ENCODE data around the gene SORL1-AS1.

SORL1-AS1 gene

GRCh38 chr11:121427400-121427744 is 25.4 kb downstream of the SORL1-AS1 start:
- no peak overlapping the region for H4K91ac ChIP-seq (ENCODE audit: insufficient read depth, low read depth, low read length)
- H2AFZ ChIP-seq (replicated peaks; ENCODE audit: low read length, poor library complexity) = no peak overlapping the region
- dilution Hi-C loops (cut with HindIII; ENCODE audit: low sequenced_read_pairs, unreplicated experiment) = no loop called here
- in situ Hi-C loops (cut with MboI; ENCODE audit: low sequenced_read_pairs) = no loop called here
- no peak overlapping the region for H2AK9ac ChIP-seq (replicated peaks; ENCODE audit: low read depth, low read length, poor library complexity)
- H3K4me3 ChIP-seq (ENCODE audit: insufficient read depth, low read depth, low read length) = no peak overlapping the region
- H3K9me3 ChIP-seq (ENCODE audit: control insufficient read depth, insufficient read depth, low read length) = no peaks in the 10 kb centered on the region; the same call in 1 of the 2 replicates
- TF ChIP-seq RFX5 (IDR thresholded peaks at IDR 0.05; ENCODE audit: low read depth, low read length) (no peak), FOS (IDR thresholded peaks at IDR 0.05; ENCODE audit: low read depth, low read length) (no peak), CEBPB (IDR thresholded peaks at IDR 0.05; ENCODE audit: low read depth, low read length) (no peak), ELK1 (IDR thresholded peaks at IDR 0.05; ENCODE audit: borderline replicate concordance, low read depth, low read length) (no peak), SMC3 (IDR thresholded peaks at IDR 0.05; ENCODE audit: low read depth, low read length) (no peak), MAZ (IDR thresholded peaks at IDR 0.05; ENCODE audit: borderline replicate concordance, low read depth, low read length) (no peak), CHD1 (IDR thresholded peaks at IDR 0.05; ENCODE audit: low read depth, low read length) (no peak), MXI1 (IDR thresholded peaks at IDR 0.05; ENCODE audit: borderline replicate concordance, low read depth, low read length) (no peak), POLR2A (IDR thresholded peaks at IDR 0.05; ENCODE audit: low read depth, low read length) (no peak), MAFK (IDR thresholded peaks at IDR 0.05; ENCODE audit: low read depth, low read length) (no peak), RCOR1 (IDR thresholded peaks at IDR 0.05; ENCODE audit: insufficient replicate concordance, low read length) (no peak), NFE2L2 (IDR thresholded peaks at IDR 0.05; ENCODE audit: low read depth, low read length) (no peak), CTCF (conservative IDR thresholded peaks at IDR 0.05; ENCODE audit: low read depth, low read length) (no peak), BHLHE40 (IDR thresholded peaks at IDR 0.05; ENCODE audit: low read depth, low read length) (no peak), RAD21 (IDR thresholded peaks at IDR 0.05; ENCODE audit: low read length) (no peak), USF2 (IDR thresholded peaks at IDR 0.05; ENCODE audit: low read depth, low read length) (no peak)
- H3K56ac ChIP-seq (ENCODE audit: extremely low read depth, insufficient read depth, low read length) = no peak overlapping the region
- ATAC-seq (ENCODE audit: low read depth) = no peak
- H3K9me1 ChIP-seq (ENCODE audit: insufficient read depth, low read length) = no peaks in the 10 kb centered on the region
- no CpG with 5 or more reads among the region's 8 CpGs for WGBS, 2 experiments (ENCODE audit: extremely low coverage in 2 of 2, insufficient read length in 1 of 2)
- ChIA-PET POLR2A (ENCODE audit: unreplicated experiment) (interaction anchor here (0.6 kb wide), 1 partner anchor 1229 kb away, joined by 14 read pairs; no protein-coding TSS in a partner anchor), CTCF (no interaction called here)
- H3K9ac ChIP-seq (ENCODE audit: low read depth, low read length) = no peak overlapping the region
- BruUV-seq (replicated peaks) = no TSS peak
- no peak overlapping the region for H3K23ac ChIP-seq (ENCODE audit: low read depth, low read length)
- no peak overlapping the region for H2AK5ac ChIP-seq (ENCODE audit: low read depth, low read length)
- no peaks in the 10 kb centered on the region for H3K36me3 ChIP-seq (ENCODE audit: control insufficient read depth, insufficient read depth, low read length)
- H3K14ac ChIP-seq (replicated peaks; ENCODE audit: low read depth, low read length) = no peak overlapping the region
- H3K18ac ChIP-seq (ENCODE audit: low read depth, low read length) = no peak overlapping the region
- H3K4me1 ChIP-seq (ENCODE audit: control insufficient read depth, insufficient read depth, low read length) = no peaks in the 10 kb centered on the region; the same call in 1 of the 2 replicates
- H4K8ac ChIP-seq (ENCODE audit: low read depth in 2 of 2, low read length in 2 of 2) = no peak overlapping the region
- H2BK20ac ChIP-seq (ENCODE audit: low read depth, low read length) = no peak overlapping the region
- peaks cover 37% of the 10 kb centered on the region for H3K27me3 ChIP-seq (ENCODE audit: control insufficient read depth, insufficient read depth, low read length)
- H3K4me2 ChIP-seq (ENCODE audit: low read depth, low read length) = peak overlapping the region; percentile 42; the same call in 1 of the 2 replicates
- no peak overlapping the region for H2BK15ac ChIP-seq (ENCODE audit: low read depth, low read length)
- no peaks in the 10 kb centered on the region for H4K20me1 ChIP-seq (ENCODE audit: insufficient read depth, low read length)
- intact Hi-C loops (cut with micrococcal nuclease) = no loop called here
- no peak overlapping the region for H4K5ac ChIP-seq (ENCODE audit: low read depth, low read length)
- H2BK5ac ChIP-seq (ENCODE audit: low read depth, low read length, poor library complexity, severe bottlenecking) = no peak overlapping the region
- H3K79me1 ChIP-seq (ENCODE audit: low read depth in 1 of 2, low read length in 2 of 2) = no peaks in the 10 kb centered on the region
- no peak overlapping the region for H3K4ac ChIP-seq (ENCODE audit: low read depth, low read length)
- no peak overlapping the region for H2BK120ac ChIP-seq (ENCODE audit: low read depth, low read length)
- no peak overlapping the region for H3K27ac ChIP-seq (ENCODE audit: insufficient read depth, low read length)
- DNase-seq = no peak

Data from IMR-90 (cell line).